RWPE2 (cell line): ENCODE data around the gene ZNF366.
A peak's percentile ranks its signal among the peaks of the same experiment; 100 is the strongest.

ENCODE experiments used
- ATAC-seq: fragments of 200-7000 bp; cut with Tn5 transposase; 3 replicates; pipeline ENCODE4 v1.9.1; 2021; ENCODE audit warnings: low read depth
- DNase-seq: peaks from one replicate; pipeline ENCODE4 v3.0.0-alpha.2; 2020; ENCODE audit warnings: low spot score
- H3K27ac ChIP-seq: fragments of 450-650 bp; 2 replicates; pipeline ENCODE4 v1.5.1; 2017; ENCODE audit warnings: mild to moderate bottlenecking; ENCODE audit not compliant: poor library complexity, severe bottlenecking
- H3K27me3 ChIP-seq: fragments of 250-450 bp; sonication (Bioruptor Pico); 2 replicates; pipeline ENCODE4 v1.5.1; 2021; ENCODE audit warnings: mild to moderate bottlenecking, moderate library complexity; ENCODE audit not compliant: insufficient read depth, poor library complexity, severe bottlenecking
- H3K36me3 ChIP-seq: fragments of 250-450 bp; sonication (Bioruptor Pico); 2 replicates; pipeline ENCODE4 v1.5.1; 2020; ENCODE audit warnings: low read depth, mild to moderate bottlenecking, moderate library complexity
- H3K4me1 ChIP-seq: fragments of 250-450 bp; sonication (Bioruptor Pico); 2 replicates; pipeline ENCODE4 v1.5.1; 2021; ENCODE audit warnings: mild to moderate bottlenecking, moderate library complexity; ENCODE audit not compliant: insufficient read depth, poor library complexity, severe bottlenecking
- H3K4me3 ChIP-seq: fragments of 250-450 bp; sonication (Bioruptor Pico); 2 replicates; pipeline ENCODE4 v1.5.1; 2021; ENCODE audit warnings: mild to moderate bottlenecking, moderate library complexity; ENCODE audit not compliant: severe bottlenecking
- H3K9me3 ChIP-seq: fragments of 250-450 bp; sonication (Bioruptor Pico); 2 replicates; pipeline ENCODE4 v1.5.1; 2021; ENCODE audit warnings: mild to moderate bottlenecking, moderate library complexity; ENCODE audit not compliant: severe bottlenecking
- CTCF ChIP-seq: fragments of 450-650 bp; IDR thresholded peaks from one replicate; pipeline ENCODE4 v1.5.1; 2017; ENCODE audit warnings: mild to moderate bottlenecking, moderate library complexity; ENCODE audit not compliant: poor library complexity, severe bottlenecking

ZNF366 gene

GRCh38 chr5:72472666-72473422 lies 34.4 kb downstream of the ZNF366 start:
- H3K9me3 ChIP-seq, result no peaks in the 10 kb centered on the region
- H3K36me3 ChIP-seq, result no peaks in the 10 kb centered on the region
- H3K4me1 ChIP-seq, result peaks cover 15% of the 10 kb centered on the region
- DNase-seq (no peak), ATAC-seq (no peak)
- H3K27me3 ChIP-seq, result no peaks in the 10 kb centered on the region
- H3K4me3 ChIP-seq, result no peak overlapping the region
- TF ChIP-seq CTCF, result no peak
- no peak overlapping the region for H3K27ac ChIP-seq

GRCh38 chr5:72472031-72472430 lies 35.2 kb downstream of the ZNF366 start:
- Histone ChIP-seq H3K4me1 (peaks cover 23% of the 10 kb centered on the region), H3K9me3 (no peaks in the 10 kb centered on the region), H3K27ac (no peak overlapping the region), H3K36me3 (no peaks in the 10 kb centered on the region), H3K4me3 (no peak overlapping the region), H3K27me3 (no peaks in the 10 kb centered on the region)
- TF ChIP-seq CTCF, result no peak
- DNase-seq (no peak), ATAC-seq (no peak)

DNA sequence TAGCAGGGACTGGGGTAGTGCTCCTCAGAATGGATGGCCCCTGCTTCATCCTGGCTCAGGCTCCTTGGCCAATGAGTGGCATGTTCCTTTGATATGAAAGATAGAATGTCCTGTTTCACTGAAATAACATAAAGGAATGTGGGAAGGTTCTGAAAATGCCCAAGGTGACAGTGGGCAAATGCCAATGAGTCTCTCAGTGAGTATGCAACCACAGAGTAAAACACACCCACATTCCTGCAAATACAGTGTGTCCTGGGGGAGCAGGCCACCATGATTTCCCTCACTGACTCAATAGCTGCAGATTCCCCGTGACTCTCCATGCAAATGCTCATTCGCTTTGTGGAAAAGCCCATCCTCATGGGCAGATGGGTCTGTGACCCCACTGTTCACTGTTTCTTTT lies 36.4 kb downstream of the ZNF366 start:
- no peak for TF ChIP-seq CTCF
- ATAC-seq (peak; percentile 90), DNase-seq (no peak)
- H3K9me3 ChIP-seq, result no peaks in the 10 kb centered on the region
- H3K36me3 ChIP-seq, result no peaks in the 10 kb centered on the region
- H3K4me3 ChIP-seq, result no peak overlapping the region
- peaks cover 23% of the 10 kb centered on the region for H3K4me1 ChIP-seq
- H3K27ac ChIP-seq, result peak overlapping the region; percentile 22
- no peaks in the 10 kb centered on the region for H3K27me3 ChIP-seq

GRCh38 chr5:72468606-72469005 lies 38.6 kb downstream of the ZNF366 start:
- DNase-seq, result no peak
- Histone ChIP-seq H3K9me3 (no peaks in the 10 kb centered on the region), H3K27ac (peak overlapping the region; percentile 53), H3K36me3 (no peaks in the 10 kb centered on the region), H3K27me3 (no peaks in the 10 kb centered on the region), H3K4me1 (peaks cover 33% of the 10 kb centered on the region), H3K4me3 (no peak overlapping the region)
- no peak for ATAC-seq
- TF ChIP-seq CTCF, result no peak

DNA sequence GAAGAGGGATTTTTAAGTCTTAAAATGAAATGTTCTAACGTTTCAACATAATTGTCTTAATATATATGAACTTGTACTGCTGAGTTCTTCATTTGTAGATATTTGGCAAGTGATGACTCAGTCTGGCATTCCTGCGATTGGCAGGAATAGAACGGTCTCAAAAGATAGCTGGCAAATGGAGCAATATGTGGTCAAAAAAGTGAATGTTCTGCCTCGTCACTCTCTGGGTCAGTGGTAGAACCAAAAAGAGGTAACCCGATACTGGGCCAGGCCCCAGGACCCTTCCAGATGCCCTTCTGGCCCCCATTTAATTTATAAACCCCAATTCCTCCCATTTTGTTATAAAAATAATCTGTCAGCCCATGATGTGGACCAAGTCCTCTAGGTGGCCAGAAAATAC lies 39.2 kb downstream of the ZNF366 start:
- Histone ChIP-seq H3K9me3 (no peaks in the 10 kb centered on the region), H3K36me3 (no peaks in the 10 kb centered on the region), H3K27me3 (no peaks in the 10 kb centered on the region), H3K27ac (peak overlapping the region; percentile 53), H3K4me1 (peaks cover 38% of the 10 kb centered on the region), H3K4me3 (no peak overlapping the region)
- no peak for DNase-seq
- TF ChIP-seq CTCF, result no peak
- peak; percentile 72 for ATAC-seq
